Pons (tissue), 1 donor: ENCODE measurements around the gene PTPRT.

Experiments
- DNase-seq: peaks from one replicate; pipeline ENCODE4 v3.0.0-alpha.2; 2016; ENCODE audit warnings: low spot score

Gene PTPRT

GRCh38 chr20:42043921-42044320, 1145.8 kb downstream of the PTPRT start:
- DNase-seq: no peak

- peak; percentile 3 for DNase-seq
Observed at GRCh38 chr20:42041000-42041565, 1148.6 kb downstream of the PTPRT start.

- DNase-seq: no peak
Observed at GRCh38 chr20:42027746-42028268, 1161.9 kb downstream of the PTPRT start.

GRCh38 chr20:42026599-42026998, 1163.1 kb downstream of the PTPRT start:
- no peak for DNase-seq

GRCh38 chr20:42024653-42025052, 1165.1 kb downstream of the PTPRT start:
- no peak for DNase-seq
